ENCODE data around the gene COMMD7. TPM values are rescaled to one million over a fixed set of nuclear protein-coding genes. Genes with fewer than 3 reads are reported as not detected.

COMMD7 gene
- total and polyA plus RNA-seq, 9 of the 15 experiments (the other 6 are each of a cell fraction or from before 2014, with no cell fraction given), result 11.9 to 69.1 (median 34.7) TPM

DNA sequence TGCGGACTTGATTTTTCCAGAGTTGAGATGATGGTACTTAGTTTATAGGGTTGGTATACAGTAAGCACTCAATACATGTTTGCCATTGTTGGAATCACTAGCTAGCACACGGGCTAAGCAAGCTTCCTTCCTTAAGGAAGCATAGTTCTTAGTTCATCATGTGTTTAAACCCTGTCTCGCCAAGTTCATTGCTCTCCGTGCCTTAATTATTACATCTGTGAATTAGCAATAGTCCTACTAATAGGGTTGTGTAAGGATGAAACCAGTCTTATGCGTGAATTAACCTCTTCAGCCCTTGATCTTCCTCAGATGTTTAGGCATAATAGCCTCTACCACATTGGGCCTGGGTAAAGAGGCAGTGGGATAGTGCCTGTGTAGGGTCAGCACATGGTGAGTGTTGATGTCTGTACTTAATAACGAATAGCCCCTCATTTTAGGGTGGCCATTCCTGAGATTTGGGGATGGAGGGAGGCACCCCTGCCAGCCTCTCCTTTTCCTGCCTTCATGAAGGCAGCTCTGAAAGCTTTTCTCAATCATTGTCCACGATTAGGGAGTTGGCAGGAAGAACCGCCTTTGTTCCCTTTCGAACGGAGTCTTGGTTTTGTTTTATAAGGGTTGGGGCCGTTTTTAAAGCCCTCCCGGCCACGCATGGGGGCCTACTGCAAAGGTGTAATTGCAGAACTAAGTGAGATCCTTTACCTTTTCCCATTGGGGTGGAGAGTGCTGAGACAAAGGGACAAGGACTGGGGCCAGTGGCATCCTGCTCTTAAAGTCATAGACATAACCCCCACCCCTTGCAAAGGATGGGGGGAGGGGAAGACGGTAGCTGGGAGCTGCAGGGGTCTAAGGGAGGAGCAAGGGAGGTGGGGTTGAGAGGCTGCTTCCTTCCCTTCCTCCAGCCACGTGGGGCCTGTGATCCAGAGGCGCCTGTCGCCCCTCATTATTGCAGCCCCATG lies 21.0 kb upstream of the COMMD7 start (continued):
- TF ChIP-seq MAFG (tag; conservative IDR thresholded peaks at IDR 0.05), result no peak
- TF ChIP-seq, protein P1, sequence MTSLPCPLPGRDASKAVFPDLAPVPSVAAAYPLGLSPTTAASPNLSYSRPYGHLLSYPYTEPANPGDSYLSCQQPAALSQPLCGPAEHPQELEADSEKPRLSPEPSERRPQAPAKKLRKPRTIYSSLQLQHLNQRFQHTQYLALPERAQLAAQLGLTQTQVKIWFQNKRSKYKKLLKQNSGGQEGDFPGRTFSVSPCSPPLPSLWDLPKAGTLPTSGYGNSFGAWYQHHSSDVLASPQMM (CRISPR knock-in tag; IDR thresholded peaks at IDR 0.05), result no peak
- TF ChIP-seq ZBED1 (IDR thresholded peaks at IDR 0.05), result no peak
- TF ChIP-seq, protein P2, sequence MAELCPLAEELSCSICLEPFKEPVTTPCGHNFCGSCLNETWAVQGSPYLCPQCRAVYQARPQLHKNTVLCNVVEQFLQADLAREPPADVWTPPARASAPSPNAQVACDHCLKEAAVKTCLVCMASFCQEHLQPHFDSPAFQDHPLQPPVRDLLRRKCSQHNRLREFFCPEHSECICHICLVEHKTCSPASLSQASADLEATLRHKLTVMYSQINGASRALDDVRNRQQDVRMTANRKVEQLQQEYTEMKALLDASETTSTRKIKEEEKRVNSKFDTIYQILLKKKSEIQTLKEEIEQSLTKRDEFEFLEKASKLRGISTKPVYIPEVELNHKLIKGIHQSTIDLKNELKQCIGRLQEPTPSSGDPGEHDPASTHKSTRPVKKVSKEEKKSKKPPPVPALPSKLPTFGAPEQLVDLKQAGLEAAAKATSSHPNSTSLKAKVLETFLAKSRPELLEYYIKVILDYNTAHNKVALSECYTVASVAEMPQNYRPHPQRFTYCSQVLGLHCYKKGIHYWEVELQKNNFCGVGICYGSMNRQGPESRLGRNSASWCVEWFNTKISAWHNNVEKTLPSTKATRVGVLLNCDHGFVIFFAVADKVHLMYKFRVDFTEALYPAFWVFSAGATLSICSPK (IDR thresholded peaks at IDR 0.05; ENCODE audit: borderline replicate concordance), result no peak
- no peak for TF ChIP-seq HDAC6 (IDR thresholded peaks at IDR 0.05; ENCODE audit: low read depth, low read length)
- TF ChIP-seq, protein P3, sequence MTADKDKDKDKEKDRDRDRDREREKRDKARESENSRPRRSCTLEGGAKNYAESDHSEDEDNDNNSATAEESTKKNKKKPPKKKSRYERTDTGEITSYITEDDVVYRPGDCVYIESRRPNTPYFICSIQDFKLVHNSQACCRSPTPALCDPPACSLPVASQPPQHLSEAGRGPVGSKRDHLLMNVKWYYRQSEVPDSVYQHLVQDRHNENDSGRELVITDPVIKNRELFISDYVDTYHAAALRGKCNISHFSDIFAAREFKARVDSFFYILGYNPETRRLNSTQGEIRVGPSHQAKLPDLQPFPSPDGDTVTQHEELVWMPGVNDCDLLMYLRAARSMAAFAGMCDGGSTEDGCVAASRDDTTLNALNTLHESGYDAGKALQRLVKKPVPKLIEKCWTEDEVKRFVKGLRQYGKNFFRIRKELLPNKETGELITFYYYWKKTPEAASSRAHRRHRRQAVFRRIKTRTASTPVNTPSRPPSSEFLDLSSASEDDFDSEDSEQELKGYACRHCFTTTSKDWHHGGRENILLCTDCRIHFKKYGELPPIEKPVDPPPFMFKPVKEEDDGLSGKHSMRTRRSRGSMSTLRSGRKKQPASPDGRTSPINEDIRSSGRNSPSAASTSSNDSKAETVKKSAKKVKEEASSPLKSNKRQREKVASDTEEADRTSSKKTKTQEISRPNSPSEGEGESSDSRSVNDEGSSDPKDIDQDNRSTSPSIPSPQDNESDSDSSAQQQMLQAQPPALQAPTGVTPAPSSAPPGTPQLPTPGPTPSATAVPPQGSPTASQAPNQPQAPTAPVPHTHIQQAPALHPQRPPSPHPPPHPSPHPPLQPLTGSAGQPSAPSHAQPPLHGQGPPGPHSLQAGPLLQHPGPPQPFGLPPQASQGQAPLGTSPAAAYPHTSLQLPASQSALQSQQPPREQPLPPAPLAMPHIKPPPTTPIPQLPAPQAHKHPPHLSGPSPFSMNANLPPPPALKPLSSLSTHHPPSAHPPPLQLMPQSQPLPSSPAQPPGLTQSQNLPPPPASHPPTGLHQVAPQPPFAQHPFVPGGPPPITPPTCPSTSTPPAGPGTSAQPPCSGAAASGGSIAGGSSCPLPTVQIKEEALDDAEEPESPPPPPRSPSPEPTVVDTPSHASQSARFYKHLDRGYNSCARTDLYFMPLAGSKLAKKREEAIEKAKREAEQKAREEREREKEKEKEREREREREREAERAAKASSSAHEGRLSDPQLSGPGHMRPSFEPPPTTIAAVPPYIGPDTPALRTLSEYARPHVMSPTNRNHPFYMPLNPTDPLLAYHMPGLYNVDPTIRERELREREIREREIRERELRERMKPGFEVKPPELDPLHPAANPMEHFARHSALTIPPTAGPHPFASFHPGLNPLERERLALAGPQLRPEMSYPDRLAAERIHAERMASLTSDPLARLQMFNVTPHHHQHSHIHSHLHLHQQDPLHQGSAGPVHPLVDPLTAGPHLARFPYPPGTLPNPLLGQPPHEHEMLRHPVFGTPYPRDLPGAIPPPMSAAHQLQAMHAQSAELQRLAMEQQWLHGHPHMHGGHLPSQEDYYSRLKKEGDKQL (CRISPR knock-in tag; IDR thresholded peaks at IDR 0.05; ENCODE audit: borderline replicate concordance), result no peak
- no peak for TF ChIP-seq KLF1 (tag; IDR thresholded peaks at IDR 0.05)
- no peak for TF ChIP-seq TEAD4 (IDR thresholded peaks at IDR 0.05; ENCODE audit: low read length)
- no peak for TF ChIP-seq TEAD4 (CRISPR knock-in tag; IDR thresholded peaks at IDR 0.05; ENCODE audit: borderline replicate concordance)
- TF ChIP-seq, protein P4, sequence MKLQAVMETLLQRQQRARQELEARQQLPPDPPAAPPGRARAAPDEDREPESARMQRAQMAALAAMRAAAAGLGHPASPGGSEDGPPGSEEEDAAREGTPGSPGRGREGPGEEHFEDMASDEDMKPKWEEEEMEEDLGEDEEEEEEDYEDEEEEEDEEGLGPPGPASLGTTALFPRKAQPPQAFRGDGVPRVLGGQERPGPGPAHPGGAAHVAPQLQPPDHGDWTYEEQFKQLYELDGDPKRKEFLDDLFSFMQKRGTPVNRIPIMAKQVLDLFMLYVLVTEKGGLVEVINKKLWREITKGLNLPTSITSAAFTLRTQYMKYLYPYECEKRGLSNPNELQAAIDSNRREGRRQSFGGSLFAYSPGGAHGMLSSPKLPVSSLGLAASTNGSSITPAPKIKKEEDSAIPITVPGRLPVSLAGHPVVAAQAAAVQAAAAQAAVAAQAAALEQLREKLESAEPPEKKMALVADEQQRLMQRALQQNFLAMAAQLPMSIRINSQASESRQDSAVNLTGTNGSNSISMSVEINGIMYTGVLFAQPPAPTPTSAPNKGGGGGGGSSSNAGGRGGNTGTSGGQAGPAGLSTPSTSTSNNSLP (IDR thresholded peaks at IDR 0.05; ENCODE audit: borderline replicate concordance, low read depth, low read length), result no peak
- TF ChIP-seq, protein P5, sequence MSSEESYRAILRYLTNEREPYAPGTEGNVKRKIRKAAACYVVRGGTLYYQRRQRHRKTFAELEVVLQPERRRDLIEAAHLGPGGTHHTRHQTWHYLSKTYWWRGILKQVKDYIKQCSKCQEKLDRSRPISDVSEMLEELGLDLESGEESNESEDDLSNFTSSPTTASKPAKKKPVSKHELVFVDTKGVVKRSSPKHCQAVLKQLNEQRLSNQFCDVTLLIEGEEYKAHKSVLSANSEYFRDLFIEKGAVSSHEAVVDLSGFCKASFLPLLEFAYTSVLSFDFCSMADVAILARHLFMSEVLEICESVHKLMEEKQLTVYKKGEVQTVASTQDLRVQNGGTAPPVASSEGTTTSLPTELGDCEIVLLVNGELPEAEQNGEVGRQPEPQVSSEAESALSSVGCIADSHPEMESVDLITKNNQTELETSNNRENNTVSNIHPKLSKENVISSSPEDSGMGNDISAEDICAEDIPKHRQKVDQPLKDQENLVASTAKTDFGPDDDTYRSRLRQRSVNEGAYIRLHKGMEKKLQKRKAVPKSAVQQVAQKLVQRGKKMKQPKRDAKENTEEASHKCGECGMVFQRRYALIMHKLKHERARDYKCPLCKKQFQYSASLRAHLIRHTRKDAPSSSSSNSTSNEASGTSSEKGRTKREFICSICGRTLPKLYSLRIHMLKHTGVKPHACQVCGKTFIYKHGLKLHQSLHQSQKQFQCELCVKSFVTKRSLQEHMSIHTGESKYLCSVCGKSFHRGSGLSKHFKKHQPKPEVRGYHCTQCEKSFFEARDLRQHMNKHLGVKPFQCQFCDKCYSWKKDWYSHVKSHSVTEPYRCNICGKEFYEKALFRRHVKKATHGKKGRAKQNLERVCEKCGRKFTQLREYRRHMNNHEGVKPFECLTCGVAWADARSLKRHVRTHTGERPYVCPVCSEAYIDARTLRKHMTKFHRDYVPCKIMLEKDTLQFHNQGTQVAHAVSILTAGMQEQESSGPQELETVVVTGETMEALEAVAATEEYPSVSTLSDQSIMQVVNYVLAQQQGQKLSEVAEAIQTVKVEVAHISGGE (CRISPR knock-in tag; IDR thresholded peaks at IDR 0.05), result no peak
- TF ChIP-seq ZNF696 (CRISPR knock-in tag; conservative IDR thresholded peaks at IDR 0.05), result no peak
